ENCODE data around the gene TENM4. TPM values are rescaled to one million over a fixed set of nuclear protein-coding genes. Genes with fewer than 3 reads are reported as not detected.
"Not testable (repeated sequence)": the region's sequence is repeated elsewhere in the genome, so short reads cannot be mapped to it uniquely, and the experiment has no call there.

Gene TENM4
- polyA plus RNA-seq, 2 of the 4 experiments (the other 2 are of a cell fraction): 0.06 to 0.31 TPM

GRCh38 chr11:78829146-78829545 lies 611.7 kb downstream of the TENM4 start (continued):
- TF ChIP-seq SREBF2 (IDR thresholded peaks at IDR 0.05): no peak
- TF ChIP-seq SMC3 (IDR thresholded peaks at IDR 0.05): no peak
- no peak for TF ChIP-seq RFX5 (IDR thresholded peaks at IDR 0.05)
- TF ChIP-seq GATA3 (IDR thresholded peaks at IDR 0.05; ENCODE audit: borderline replicate concordance): no peak

GRCh38 chr11:78828676-78829075 lies 612.2 kb downstream of the TENM4 start:
- ATAC-seq (no peak), DNase-seq (ENCODE audit: low read depth in 1 of 2, low spot score in 1 of 2) (no peak), FAIRE-seq (no peak)
- TF ChIP-seq CHD2 (IDR thresholded peaks at IDR 0.05; ENCODE audit: low read length, partially characterized antibody): no peak
- TF ChIP-seq EHF (CRISPR knock-in tag; IDR thresholded peaks at IDR 0.05): no peak
- no peak for TF ChIP-seq FOSB (CRISPR knock-in tag; IDR thresholded peaks at IDR 0.05)
- TF ChIP-seq RNF2 (IDR thresholded peaks at IDR 0.05; ENCODE audit: borderline replicate concordance, low read depth): no peak
- TF ChIP-seq ESRRA (IDR thresholded peaks at IDR 0.05; ENCODE audit: borderline replicate concordance, low read length): no peak
- no peak for TF ChIP-seq ZC3H11A (IDR thresholded peaks at IDR 0.05)
- TF ChIP-seq JUN (IDR thresholded peaks at IDR 0.05): no peak
- TF ChIP-seq RARB (CRISPR knock-in tag; IDR thresholded peaks at IDR 0.05): no peak
- no peak for TF ChIP-seq RAD21 (conservative IDR thresholded peaks at IDR 0.05 in 1 of 2, IDR thresholded peaks at IDR 0.05 in 1 of 2)
- no peak for TF ChIP-seq CHD4 (IDR thresholded peaks at IDR 0.05; ENCODE audit: borderline replicate concordance)
- WGBS (ENCODE audit: missing lambda C conversion rate): 91% methylated on average over 1 of the region's 1 CpG
- no peak overlapping the region for H3K4me3 ChIP-seq
- H3K4me2 ChIP-seq: no peak overlapping the region
- no peak overlapping the region for H3K27ac ChIP-seq
- no peaks in the 10 kb centered on the region for H3K9me3 ChIP-seq
- ChIA-PET CTCF (interaction anchor here (0.6 to 1.1 kb wide), 3 partner anchors 11 to 91 kb away, joined by 3 read pairs; no protein-coding TSS in a partner anchor), POLR2A (no interaction called here)
- H3K4me1 ChIP-seq: no peaks in the 10 kb centered on the region

- H3K4me3 ChIP-seq; POLR2A ChIA-PET; ATAC-seq; DNase-seq (ENCODE audit: low read depth in 1 of 2, low spot score in 1 of 2); H3K27ac ChIP-seq; CTCF ChIA-PET; FAIRE-seq; H3K9me3 ChIP-seq; H3K4me1 ChIP-seq; H3K4me2 ChIP-seq: not testable (repeated sequence)
- peak; percentile 44 for TF ChIP-seq ZC3H11A (IDR thresholded peaks at IDR 0.05)
- 79% methylated on average over 4 of the region's 4 CpGs for WGBS (ENCODE audit: missing lambda C conversion rate)
Measured at GRCh38 chr11:78827291-78827690, 613.5 kb downstream of the TENM4 start.

- WGBS (ENCODE audit: missing lambda C conversion rate): 81% methylated on average over 1 of the region's 1 CpG
- TF ChIP-seq ZNF302 (CRISPR knock-in tag; IDR thresholded peaks at IDR 0.05): no peak
- TF ChIP-seq REST (IDR thresholded peaks at IDR 0.05): no peak
- no peak for TF ChIP-seq E2F6 (IDR thresholded peaks at IDR 0.05; ENCODE audit: borderline replicate concordance, low read depth)
- TF ChIP-seq RFX5 (IDR thresholded peaks at IDR 0.05): no peak
- no peak for TF ChIP-seq PHF8 (IDR thresholded peaks at IDR 0.05; ENCODE audit: borderline replicate concordance, low read depth)
- TF ChIP-seq CHD2 (IDR thresholded peaks at IDR 0.05; ENCODE audit: low read length, partially characterized antibody): no peak
- TF ChIP-seq BCL3 (IDR thresholded peaks at IDR 0.05): no peak
- no peak for TF ChIP-seq ATOH8 (CRISPR knock-in tag; IDR thresholded peaks at IDR 0.05; ENCODE audit: low read depth)
- no peak for TF ChIP-seq NFE2L2 (conservative IDR thresholded peaks at IDR 0.05; ENCODE audit: low read length)
- TF ChIP-seq MAX (IDR thresholded peaks at IDR 0.05): no peak
- no peak for TF ChIP-seq FOXS1 (CRISPR knock-in tag; IDR thresholded peaks at IDR 0.05)
- TF ChIP-seq MAZ (IDR thresholded peaks at IDR 0.05; ENCODE audit: borderline replicate concordance, low read depth, low read length): no peak
- TF ChIP-seq HOXB5 (CRISPR knock-in tag; IDR thresholded peaks at IDR 0.05): no peak
- TF ChIP-seq RAD21 (conservative IDR thresholded peaks at IDR 0.05 in 1 of 2, IDR thresholded peaks at IDR 0.05 in 1 of 2): no peak
- TF ChIP-seq EHMT2 (IDR thresholded peaks at IDR 0.05; ENCODE audit: low read depth): no peak
- no peak for TF ChIP-seq MYC (IDR thresholded peaks at IDR 0.05; ENCODE audit: borderline replicate concordance, low read length)
Measured at GRCh38 chr11:78825591-78826020, 615.2 kb downstream of the TENM4 start.

More at GRCh38 chr11:78825591-78826020, 615.2 kb downstream of the TENM4 start:
- CTCF ChIA-PET: interaction anchor here (0.7 to 0.9 kb wide), 2 partner anchors 20 to 275 kb away, joined by 3 to 5 read pairs; no protein-coding TSS in a partner anchor
- POLR2A ChIA-PET: no interaction called here
- no peak overlapping the region for H3K4me3 ChIP-seq
- no peak overlapping the region for H3K27ac ChIP-seq
- no peaks in the 10 kb centered on the region for H3K4me1 ChIP-seq
- no peak for FAIRE-seq
- H3K4me2 ChIP-seq: no peak overlapping the region
- DNase-seq (ENCODE audit: low read depth in 1 of 2, low spot score in 1 of 2): no peak
- no peak for ATAC-seq
- H3K9me3 ChIP-seq: no peaks in the 10 kb centered on the region
